Esophagus mucosa (tissue), 1 donor: Measurements from ENCODE around the gene HSPB8. TPM values are rescaled to one million over a fixed set of nuclear protein-coding genes. Genes with fewer than 3 reads are reported as not detected.

Experiments used
- ATAC-seq: fragments of 200-7000 bp; cut with Tn5 transposase; one replicate; pipeline ENCODE4 v1.9.1; 2020
- total RNA-seq: library from RNA; stranded (reverse); gene quantifications from one replicate; pipeline ENCODE4 v1.2.4, GENCODE V29; 2023
- donor health status: DM: yes; HTN: yes; CAD: no.

The HSPB8 gene
- total RNA-seq, 1 donor from 2014 or later, result 33.8 TPM

DNA sequence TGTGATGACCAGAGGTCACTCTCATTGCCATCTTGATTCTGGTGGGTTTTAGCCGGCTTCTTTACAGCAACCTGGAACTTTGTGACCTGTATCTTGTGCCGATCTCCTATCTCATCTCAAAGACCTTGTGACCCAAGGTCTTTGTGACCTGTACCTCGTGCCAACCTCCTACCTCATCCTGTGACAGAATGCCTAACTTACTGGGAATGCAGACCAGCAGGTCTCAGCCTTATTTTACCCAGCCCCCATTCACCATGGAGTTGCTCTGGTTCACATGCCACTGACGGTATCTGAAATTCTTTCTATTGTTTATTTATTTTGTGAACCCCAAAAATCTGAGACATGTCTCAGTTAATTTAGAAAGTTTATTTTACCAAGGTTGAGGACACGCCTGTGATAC lies 7.4 kb upstream of the HSPB8 start:
- ATAC-seq, result no peak

DNA sequence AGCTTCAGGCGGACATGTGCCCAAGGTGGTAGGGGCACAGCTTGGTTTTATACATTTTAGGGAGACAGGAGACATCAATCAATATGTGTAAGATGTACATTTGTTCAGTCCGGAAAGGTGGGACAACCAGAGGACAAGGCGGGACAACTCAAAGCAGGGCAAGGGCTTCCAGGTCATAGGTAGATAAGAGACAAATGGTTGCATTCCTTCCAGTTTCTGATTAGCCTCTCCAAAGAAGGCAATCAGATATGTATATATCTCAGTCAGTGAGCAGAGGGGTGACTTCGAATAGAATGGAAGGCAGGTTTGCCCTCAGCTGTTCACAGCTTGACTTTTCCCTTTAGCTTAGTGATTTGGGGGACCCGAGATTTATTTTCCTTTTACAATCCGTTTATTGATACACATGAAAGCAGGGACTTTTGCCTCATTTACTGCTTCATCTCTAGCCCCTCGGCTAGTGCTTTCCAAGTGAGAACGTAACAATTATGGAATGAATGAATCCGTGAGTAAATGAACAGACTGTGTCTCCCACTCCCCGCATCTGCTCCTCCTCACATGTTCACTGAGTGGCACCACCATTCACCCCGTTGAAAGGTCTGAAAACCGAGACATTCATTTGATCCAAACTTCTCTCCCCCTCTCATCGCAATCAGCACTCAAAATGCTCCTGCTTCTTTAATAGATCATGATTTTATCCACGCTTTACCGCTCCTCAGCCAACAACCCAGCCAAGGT lies 6.9 kb upstream of the HSPB8 start:
- ATAC-seq, result no peak

GRCh38 chr12:119175081-119175480 lies 3.6 kb upstream of the HSPB8 start:
- ATAC-seq, result no peak

- ATAC-seq, result peak; percentile 89
These were observed 2.3 kb upstream of the HSPB8 start for GRCh38 chr12:119176267-119177055.

- no peak for ATAC-seq
These were observed 1.7 kb upstream of the HSPB8 start for GRCh38 chr12:119177056-119177325.

DNA sequence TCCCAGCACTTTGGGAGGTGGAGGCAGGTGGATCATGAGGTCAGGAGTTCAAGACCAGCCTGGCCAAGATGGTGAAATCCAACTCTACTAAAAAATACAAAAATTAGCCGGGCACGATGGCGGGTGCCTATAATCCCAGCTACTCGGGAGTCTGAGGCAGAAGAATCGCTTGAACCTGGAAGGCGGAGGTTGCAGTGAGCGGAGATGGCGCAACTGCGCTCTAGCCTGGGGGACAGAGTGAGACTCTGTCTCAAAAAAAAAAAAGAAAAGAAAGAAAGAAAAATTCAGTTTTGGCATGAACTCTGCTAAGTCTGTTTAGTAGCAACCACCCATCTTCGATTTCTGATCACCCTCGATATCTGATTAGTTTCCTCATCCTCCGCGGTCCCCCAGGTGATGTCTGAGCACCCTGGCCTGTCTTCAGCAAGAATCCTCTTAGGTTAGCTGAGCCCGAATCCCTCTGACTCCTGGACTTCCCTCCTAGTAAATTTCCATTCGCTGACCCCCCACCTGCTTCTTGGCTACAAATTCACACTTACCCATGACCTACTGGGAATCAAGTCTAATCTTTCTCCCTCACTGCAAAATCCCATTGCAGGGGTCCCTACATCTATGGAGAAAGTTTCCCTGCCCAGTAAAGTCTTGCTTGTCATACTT lies 879 bp upstream of the HSPB8 start:
- ATAC-seq, result no peak

GRCh38 chr12:119179335-119180021 lies 747 bp downstream of the HSPB8 start:
- peak; percentile 33 for ATAC-seq

- peak; percentile 67 for ATAC-seq
These were observed 1.8 kb downstream of the HSPB8 start for GRCh38 chr12:119180380-119181040.

DNA sequence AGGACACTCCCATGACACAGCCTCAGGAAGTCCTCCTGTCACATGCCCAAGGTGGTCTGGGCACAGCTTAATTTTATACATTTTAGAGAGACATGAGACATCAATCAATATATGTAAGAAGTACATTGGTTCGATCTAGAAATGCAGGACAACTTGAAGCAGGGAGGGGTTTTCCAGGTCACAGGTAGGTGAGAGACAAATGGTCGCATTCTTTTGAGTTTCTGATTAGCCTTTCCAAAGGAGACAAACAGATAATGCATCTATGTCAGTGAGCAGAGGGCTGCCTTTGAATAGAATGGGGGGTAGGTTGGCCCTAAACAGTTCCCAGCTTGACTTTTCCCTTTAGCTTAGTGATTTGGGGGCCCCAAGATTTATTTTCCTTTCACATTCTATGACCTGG lies 2.5 kb downstream of the HSPB8 start:
- no peak for ATAC-seq

DNA sequence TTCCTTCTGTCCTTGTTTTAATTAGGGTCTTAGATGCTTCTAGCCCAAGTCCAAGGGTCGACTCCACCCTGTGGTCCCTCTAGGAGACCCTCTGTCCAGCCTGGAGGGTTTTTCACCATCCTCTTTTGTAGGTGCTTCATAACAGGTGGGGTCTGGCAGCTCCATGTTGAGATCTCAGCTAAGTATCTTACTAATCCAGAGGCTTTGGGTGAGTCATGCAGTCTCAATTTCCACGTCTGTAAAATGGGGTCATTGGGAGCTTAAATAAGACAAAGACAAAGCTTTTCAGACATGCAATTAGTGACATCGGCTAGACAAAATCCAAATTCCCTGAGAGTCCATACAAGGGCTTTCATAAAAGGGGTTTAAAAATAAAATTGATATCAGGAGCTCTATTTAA lies 3.2 kb downstream of the HSPB8 start:
- ATAC-seq, result no peak

GRCh38 chr12:119182701-119183493 lies 4.2 kb downstream of the HSPB8 start:
- no peak for ATAC-seq

GRCh38 chr12:119183942-119184695 lies 5.4 kb downstream of the HSPB8 start:
- ATAC-seq, result no peak

DNA sequence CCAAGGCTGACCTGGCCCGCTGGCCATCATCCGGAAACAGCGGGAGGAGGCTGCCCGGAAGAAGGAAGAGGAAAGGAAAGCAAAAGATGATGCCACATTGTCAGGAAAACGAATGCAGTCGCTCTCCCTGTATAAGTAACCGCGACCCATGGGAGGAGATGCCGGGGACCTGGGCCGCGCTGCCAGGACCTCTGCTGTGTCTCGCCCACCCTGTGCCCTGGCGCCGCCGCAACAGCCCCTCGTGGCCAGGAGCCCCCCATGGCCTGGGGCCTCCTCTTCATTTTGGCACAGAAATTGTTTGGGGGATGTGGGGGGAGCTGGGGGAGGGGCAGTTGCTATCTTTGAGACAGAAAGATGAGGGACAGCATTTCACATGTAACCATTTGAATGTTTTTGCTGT lies 16.5 kb downstream of the HSPB8 start:
- ATAC-seq, result no peak

- ATAC-seq, result peak; percentile 34
These were observed 19.7 kb downstream of the HSPB8 start for GRCh38 chr12:119198440-119198839.

DNA sequence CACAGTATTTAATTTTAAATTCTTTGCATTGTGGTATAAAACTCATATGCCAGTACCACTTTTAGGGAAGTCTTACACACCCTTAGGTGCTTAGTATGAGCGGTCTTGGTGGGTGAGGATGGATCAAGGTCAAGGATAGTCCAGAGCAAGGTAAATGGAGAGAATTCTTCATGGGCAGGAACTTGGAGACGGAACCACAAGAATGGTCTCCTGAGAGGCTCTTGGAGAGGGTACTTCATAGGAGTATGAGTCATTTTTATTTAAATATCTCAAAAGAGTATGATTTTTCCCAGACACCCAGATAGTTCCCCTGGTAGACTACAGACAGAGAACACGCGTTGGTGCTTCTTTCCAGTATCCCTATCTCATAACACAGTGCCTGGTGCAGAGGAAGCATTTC lies 21.9 kb downstream of the HSPB8 start:
- no peak for ATAC-seq

DNA sequence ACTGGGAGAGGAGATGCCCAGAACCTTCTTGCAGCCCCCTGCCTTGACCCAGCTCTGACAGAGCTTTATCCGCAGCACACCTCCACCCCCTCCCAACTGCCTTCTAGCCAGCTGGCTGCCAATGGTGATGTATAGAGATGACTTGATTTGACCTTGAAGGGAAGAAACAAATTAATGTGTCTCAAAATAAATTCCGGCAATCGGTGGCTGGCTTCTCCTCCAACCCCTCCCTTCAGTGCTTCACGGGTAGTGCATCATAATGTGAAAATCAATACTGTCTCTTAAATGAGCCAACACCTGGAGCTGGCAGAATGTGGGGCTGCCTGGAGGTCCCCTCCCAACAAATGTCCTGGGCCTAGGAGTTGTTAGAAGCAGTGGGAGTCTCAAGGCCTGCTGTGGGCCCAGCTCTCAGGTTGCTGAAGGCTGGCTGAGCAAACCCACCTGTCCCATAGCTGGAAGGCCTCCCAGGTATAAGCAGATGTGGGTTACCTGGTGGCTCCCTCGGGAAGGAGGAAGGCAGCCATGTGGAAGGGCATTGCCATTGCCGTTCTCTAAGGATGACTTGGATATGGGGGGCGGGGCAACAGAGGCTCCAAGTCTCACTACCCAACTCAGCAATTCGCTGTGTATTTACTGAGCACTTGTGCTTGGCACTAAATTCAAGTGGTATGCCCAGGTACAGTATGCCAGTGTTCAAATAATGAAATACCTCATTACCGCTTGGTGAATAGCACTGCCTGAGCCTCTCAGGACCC lies 23.2 kb downstream of the HSPB8 start:
- ATAC-seq, result no peak

DNA sequence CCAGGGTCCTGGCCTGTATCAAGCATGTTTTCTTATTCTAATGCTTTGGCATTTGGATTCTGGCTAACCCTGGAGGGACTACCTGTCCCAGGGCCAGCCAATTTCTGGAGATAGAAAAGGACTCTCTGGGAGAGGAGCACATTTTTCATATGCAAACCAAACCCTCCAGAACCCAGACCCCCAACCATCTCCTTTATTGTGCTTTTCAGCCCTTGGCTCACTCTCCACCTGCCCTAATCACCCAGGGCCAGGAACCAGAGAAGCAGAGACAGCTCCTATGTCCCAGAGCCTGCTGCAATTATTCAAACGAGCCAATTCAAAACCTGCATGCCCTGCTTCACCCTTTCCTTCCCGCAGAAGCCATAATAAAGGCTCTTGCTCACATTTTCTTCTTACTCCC lies 23.8 kb downstream of the HSPB8 start:
- ATAC-seq, result no peak

- peak; percentile 22 for ATAC-seq
These were observed 25.4 kb downstream of the HSPB8 start for GRCh38 chr12:119204131-119204530.

GRCh38 chr12:119204671-119205285 lies 26.0 kb downstream of the HSPB8 start:
- ATAC-seq, result no peak
